ENCODE results near the gene IWS1.
A peak's percentile ranks its signal among the peaks of the same experiment; 100 is the strongest.
"Not testable (repeated sequence)": the region's sequence is repeated elsewhere in the genome, so short reads cannot be mapped to it uniquely, and the experiment has no call there.

The IWS1 gene

DNA sequence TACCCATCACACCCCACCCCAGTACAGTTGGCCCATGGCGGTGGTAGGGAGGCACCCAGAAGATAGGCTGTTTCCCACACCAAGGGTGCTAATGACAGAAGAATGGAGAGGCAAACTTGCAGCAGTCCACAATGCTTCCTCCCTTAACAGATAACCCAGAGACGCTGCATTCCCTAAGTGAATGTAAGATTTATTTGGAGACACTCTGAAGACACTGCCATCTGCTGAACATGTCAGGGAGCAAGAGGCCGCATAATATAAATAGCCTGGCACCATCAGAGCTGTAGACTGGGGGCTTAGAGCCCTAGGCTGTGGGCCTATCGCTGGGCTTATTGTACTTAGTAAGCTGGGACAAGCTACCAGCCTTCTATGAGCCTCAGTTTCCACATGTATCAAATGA lies 2.2 kb upstream of the IWS1 start:
- DNase-seq (ENCODE audit: low read depth in 2 of 2): no peak

DNA sequence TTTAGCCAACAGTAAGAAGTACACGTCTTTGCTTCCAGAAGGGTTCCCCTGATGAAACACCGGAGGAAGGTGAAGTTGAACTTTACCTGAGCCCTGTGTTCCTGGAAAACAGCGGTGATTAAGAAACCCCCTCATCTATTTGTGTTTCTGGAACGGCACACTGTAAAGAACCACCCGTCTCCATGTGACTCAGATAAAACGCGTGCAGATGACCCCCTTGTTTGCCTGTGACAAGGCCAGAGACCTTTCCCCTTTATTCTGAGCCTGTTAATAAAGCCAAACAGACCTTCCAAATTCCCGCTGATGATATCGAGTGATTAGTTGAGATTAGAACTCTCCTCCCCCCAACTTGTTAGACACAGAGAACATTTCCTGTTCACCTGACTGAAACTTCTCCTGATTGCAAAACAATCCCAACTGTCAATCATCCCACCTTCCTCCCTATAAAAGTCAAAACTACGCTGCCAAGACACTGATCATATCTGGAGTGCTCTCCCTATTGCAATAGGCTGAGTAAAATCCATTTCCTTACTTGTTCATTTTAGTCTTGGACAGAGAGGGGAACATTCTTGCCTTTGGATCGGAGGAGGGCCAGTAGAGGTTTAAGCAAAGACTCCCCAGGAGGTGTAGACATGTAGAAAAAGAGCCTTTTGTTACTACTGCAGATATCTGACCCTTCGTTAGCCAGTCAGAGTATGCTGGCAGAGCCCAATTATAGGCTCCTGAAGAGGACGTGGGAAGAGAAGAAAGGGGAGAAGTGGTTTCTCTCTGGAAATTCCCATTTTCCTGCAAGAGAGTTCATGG lies 914 bp upstream of the IWS1 start:
- peak in 1 of 2 donors; percentile 7 for DNase-seq (ENCODE audit: low read depth in 2 of 2)

GRCh38 chr2:127525691-127526131 lies 578 bp downstream of the IWS1 start:
- DNase-seq (ENCODE audit: low read depth in 2 of 2): no peak

GRCh38 chr2:127524198-127524834 lies 2.0 kb downstream of the IWS1 start:
- DNase-seq (ENCODE audit: low read depth in 2 of 2): not testable (repeated sequence)

- DNase-seq (ENCODE audit: low read depth in 2 of 2): no peak
Measured at GRCh38 chr2:127523269-127523939, 2.9 kb downstream of the IWS1 start.

DNA sequence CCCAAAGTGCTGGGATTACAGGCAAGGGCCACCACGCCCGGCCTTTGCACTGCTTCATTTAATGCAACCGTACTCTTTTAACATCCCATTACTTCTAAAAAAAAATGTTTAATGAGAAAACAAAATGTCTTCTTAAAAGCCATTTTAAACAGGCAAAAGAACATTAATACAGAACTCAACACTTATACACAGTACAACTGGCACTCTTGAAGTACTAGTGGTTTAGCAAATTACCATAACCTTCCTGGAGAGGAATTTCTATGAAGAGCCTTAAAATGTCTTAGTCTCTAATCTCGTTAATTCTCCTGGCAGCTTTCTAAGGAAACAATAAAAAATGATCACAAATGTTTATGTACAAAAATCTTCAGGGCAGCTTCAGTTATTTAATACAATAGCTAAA lies 5.9 kb downstream of the IWS1 start:
- DNase-seq (ENCODE audit: low read depth in 2 of 2): no peak

DNA sequence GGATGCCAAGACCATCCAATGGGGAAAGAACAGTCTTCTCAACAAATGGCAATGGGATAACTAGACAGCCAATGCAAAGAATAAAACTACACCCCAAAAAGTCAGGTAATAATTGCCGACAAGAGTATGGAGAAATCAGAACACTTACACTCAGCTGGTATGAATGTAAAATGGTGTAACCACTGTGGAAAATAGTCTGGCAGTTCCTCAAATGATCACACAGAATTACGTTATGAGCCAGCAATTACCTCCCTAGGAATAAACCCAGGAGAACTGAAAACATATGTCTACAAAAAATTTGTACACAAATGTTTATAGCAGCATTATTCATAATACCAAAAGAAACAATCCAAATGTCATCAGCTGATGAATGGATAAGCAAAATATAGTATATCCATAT lies 8.8 kb downstream of the IWS1 start:
- no peak for DNase-seq (ENCODE audit: low read depth in 2 of 2)

DNA sequence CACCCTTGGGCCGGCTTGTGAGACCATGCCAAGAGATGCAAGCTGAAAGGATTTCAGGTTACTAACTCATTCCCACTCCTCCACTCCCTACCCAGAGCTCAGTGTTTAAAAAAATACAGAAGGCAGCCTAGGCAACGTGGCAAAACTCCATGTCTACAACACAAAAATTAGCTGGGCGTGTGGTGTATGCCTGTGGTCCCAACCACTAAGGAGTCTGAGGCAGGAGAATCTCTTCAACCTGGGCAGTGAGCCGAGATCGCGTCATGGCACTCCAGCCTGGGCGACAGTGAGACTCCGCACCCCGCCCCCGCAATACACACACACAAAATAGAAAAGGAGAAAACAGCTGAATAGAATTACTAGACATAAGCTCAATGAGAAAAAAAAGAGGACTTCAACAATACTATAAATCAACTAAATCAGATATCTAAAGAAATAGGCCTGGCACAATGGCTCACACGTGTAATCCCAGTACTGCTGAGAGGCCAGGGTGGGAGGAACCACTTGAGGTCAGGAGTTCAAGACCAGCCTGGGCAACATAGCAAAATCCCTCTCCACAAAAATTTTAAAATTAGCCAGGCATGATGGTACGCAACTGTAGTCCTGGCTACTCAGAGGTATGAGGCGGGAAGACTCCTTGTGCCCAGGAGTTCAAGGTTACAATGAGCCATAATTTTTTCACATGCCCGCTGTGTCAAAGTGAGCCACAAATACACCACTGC lies 10.1 kb downstream of the IWS1 start:
- no peak for DNase-seq (ENCODE audit: low read depth in 2 of 2)

DNA sequence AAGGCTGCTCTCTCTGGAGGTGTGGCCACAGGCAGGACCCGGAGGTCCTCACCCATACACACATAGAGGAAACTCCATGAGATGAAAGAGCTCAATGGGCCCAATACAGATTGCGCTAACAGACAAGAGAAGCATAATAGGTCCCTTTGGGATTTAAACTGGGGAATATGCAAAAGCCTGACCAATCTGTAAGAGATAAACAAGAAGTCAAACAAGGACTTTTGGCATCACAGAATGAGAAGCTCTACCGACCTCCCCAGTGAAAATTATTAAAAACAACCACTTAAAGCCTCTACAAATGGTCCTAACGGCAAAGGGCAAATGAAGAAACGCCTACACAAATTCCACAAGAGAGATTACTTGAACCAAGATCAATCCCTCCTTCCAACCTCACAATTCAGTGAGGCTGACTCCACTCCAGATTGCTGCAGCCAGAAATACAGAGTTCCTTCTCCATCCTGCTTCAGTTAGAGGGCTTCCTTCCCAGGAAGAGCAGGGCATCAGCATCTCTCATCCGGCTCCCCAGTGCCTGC lies 10.8 kb downstream of the IWS1 start:
- DNase-seq (ENCODE audit: low read depth in 2 of 2): no peak

DNA sequence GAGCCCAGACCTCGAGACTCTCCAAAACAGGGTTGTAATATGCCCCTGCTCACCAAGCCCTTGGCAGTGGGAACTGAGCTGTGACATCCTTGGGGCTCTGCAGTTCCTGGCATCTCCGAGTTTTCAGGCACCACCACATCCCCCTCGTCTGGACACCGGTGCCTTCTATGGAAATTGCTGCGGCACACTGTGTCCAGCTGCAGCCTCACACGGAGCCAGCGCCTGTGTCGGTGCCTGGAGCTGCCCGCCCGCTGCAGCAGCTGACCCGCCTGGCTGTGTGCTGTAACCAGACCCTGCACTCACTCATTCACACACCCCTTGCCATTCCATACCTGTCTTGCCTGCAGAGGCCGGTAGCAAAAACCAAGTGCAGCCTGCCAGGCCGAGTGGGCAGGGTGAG lies 11.8 kb downstream of the IWS1 start:
- DNase-seq (ENCODE audit: low read depth in 2 of 2): no peak

DNA sequence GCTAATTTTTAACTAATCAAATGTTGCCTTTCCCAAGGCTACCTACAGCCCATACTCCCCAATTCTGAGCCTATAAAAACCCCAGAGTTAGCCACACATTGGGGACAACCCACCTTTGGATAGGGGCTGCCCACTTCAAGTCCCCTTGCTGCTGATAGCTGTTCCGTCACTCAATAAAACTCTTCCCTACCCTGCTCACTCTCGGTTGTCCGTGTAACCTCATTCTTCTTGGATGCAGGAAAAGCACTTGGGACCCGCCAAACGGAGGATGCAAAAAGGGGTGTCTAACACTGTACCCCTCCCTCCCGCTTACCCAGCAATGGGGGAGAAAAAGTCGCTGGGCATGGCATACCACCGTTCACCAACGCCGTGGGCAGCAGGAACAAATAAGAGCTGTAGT lies 12.2 kb downstream of the IWS1 start:
- DNase-seq (ENCODE audit: low read depth in 2 of 2): no peak

DNA sequence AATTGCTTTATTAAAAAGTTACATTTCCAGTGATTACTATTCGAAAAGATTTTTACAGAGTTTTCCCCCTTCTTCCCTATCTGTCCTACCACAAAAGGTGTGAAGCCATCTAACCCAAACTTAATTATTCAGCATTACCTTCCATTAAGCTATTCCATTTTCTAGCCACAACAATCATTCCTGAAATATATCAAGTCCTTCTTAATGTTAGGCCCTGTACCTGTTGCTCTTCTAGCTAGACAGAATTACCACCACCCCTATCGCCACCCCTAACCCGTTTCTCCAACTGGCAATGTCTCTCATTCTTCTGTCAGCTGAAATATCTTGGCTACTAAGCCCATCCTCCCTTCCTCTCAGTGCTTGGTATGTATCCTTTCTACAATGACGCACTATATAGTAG lies 13.9 kb downstream of the IWS1 start:
- no peak for DNase-seq (ENCODE audit: low read depth in 2 of 2)

GRCh38 chr2:127511917-127512316 lies 14.4 kb downstream of the IWS1 start:
- DNase-seq (ENCODE audit: low read depth in 2 of 2): no peak

GRCh38 chr2:127511090-127511695 lies 15.1 kb downstream of the IWS1 start:
- DNase-seq (ENCODE audit: low read depth in 2 of 2): no peak

- DNase-seq (ENCODE audit: low read depth in 2 of 2): no peak
Measured at GRCh38 chr2:127510073-127510472, 16.2 kb downstream of the IWS1 start.

GRCh38 chr2:127508631-127509034 lies 17.7 kb downstream of the IWS1 start:
- no peak for DNase-seq (ENCODE audit: low read depth in 2 of 2)

- no peak for DNase-seq (ENCODE audit: low read depth in 2 of 2)
Measured at GRCh38 chr2:127508023-127508630, 18.2 kb downstream of the IWS1 start.

- no peak for DNase-seq (ENCODE audit: low read depth in 2 of 2)
Measured at GRCh38 chr2:127506510-127506909, 19.8 kb downstream of the IWS1 start.

GRCh38 chr2:127504552-127505430 lies 21.5 kb downstream of the IWS1 start:
- DNase-seq (ENCODE audit: low read depth in 2 of 2): no peak

GRCh38 chr2:127503491-127503890 lies 22.8 kb downstream of the IWS1 start:
- DNase-seq (ENCODE audit: low read depth in 2 of 2): no peak
